ENCODE data around the gene KCNMA1. TPM values are rescaled to one million over a fixed set of nuclear protein-coding genes. Genes with fewer than 3 reads are reported as not detected.

Gene KCNMA1
- total RNA-seq, 1 donor from 2014 or later = 0.59 TPM

DNA sequence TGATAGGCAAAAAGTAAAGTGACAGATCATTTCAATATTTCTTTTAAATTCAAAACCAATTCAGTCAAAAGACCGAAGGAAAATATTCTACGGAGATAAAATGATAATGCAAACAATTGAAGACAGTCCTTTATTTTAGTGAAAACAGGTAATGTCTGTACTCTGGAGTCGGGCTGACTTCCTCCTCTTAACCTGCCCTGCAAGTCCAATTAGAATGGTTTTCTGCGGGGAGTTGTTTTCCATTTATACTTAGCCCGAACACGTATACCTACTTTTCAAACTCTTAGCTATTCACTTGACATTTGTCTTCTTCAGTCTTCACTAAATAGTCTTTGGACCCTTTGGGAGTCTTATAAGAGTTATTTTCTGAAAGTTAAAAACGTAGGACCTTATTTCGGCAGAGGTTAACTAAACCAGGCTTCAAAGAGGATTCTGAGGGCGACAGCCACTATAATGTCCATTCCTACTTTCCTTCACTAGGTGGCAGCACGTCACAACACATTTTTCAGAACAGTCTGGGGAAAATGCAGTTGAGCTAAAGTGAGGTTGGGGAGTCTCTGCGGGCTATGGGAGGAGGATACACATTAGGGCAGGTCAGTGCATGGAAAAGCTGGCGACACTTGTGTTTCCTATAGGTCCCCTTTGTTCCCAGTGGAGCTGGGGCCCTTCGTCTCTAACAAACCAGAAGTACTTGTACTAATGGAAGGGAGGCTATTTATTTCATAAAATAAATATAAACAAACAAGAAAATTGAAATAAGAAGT lies 472.0 kb downstream of the KCNMA1 start:
- no peak for DNase-seq (ENCODE audit: low read depth, low spot score)

- no peak for DNase-seq (ENCODE audit: low read depth, low spot score)
These were observed 472.8 kb downstream of the KCNMA1 start for GRCh38 chr10:77164616-77165311.

DNA sequence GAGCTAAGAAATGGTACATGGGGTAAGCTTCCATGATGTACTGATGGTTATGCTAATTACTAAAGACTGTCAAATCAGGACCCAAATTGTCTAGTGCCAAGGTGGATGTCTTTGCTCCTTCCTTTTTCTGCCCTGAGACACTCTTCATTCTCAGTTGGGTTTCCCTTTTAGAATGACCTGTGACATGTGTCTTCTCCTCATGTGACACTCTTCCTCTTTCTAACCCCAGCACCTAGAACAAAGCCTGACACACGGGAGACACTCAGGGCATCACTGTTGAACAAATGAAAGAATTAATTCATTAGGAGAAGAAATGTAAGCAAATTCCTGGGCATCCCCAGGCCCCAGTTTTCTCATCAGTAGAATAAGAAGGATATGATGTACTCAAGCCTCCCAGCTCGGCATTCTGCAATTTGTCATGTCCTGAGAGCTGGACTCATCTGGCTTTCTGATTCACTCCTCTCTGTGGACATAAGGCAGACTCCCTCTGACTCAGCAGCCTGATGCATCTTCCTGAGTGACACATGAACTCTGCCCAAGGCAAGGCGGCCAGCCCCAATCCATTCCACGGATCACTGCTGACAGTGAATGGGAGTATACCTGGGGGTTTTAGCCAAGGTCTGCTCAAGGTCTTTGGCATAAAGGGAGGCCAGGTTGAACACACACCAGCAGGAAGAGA lies 473.8 kb downstream of the KCNMA1 start:
- peak; percentile 77 for DNase-seq (ENCODE audit: low read depth, low spot score)

GRCh38 chr10:77162697-77163096 lies 474.9 kb downstream of the KCNMA1 start:
- no peak for DNase-seq (ENCODE audit: low read depth, low spot score)

DNA sequence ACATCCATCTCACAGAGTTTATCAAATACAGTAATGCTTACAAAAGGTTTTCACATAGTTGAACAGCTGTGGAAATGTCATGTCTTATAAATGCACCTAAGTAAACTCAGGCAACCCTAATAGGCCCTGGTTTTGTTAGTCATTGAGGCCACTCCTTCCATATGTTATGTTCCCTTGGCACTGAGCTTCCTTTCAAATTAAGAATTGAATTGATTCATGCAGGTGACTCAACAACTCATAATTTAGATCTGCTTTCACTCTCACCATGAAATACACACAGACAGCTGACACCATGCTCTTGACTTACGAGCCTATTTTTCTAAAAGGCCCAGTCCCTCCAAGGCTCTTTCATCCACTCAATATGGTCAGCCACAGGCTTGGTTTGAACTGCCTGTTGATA lies 476.9 kb downstream of the KCNMA1 start:
- no peak for DNase-seq (ENCODE audit: low read depth, low spot score)

DNA sequence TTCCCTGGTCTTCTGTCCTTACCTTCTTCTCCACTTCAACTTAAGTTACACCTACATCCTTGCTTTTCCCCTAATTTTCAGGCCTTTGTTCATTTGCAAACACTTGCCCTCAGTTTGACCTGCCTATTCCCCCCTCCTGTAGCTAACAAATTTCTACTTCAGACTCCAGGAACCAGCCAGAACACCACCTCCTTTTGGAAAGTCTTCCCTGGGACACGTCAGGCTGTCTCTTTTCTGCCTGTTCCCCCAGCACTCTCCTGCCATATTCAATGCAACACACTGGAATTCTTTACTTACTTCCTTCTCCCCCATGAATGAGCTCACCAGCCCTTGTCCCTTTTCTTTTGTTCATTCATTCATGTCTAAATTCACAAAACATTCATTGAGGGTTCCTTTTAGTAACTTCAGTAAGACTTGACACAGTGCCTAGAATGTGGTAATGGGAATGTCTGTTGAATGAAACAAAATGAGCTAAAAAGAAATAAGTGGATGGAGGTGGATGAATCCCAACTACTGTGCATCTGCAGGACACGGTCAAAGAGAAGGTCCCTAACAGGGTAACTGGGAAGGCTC lies 478.0 kb downstream of the KCNMA1 start:
- DNase-seq (ENCODE audit: low read depth, low spot score) = no peak

DNA sequence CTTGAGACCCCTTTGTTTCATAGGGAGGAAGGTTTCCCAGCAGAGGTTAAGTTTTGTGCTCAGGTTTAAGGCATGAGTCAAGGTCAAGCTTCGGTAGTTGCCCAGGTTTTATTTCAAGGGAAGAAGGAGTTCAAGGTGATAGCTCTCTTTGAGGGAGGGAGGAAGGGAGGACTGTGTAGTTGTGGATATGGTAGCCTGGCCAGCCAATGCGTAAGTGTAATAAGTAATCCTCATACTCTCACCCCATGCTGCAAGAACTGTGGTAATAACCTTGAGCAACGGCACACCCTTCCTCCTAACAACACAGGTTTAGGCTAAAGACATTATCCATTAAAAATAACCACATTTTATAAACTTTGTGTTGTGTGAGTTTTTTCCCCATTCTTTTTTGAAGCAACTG lies 478.9 kb downstream of the KCNMA1 start:
- DNase-seq (ENCODE audit: low read depth, low spot score) = no peak

DNA sequence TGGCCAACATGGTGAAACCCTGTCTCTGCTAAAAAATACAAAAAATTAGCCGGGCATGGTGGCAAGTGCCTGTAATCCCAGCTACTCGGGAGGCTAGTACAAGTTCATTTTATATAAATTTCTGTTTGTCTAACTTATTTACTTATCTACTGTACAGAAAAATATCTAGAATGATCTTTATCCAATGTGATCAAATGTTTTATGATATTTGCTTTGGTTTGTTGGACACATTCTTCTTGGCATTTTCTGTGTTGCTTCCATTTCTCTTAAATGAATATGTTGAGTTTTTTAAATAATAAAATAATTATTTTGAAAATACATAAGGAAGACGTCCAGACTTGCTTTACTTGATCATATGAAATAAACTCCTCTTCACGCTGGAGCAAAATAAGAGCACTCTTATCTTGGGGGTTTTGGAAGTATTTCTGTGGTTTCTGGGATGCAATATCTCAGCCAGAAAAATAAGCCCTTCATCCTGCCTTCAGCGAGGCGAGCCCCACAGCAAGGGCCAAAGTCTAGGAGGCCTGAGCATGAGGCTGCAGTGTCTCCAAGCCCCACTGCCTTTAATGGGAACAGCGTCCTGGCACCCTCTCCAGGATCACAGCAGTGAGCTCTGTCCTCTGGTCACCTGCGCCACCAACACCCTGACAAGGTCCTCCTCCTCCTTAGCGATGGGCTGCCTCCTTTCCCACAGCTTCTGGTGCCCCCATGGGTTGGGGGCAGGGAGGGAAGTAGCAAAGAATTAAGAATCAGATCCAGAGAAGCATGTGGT lies 480.2 kb downstream of the KCNMA1 start:
- no peak for DNase-seq (ENCODE audit: low read depth, low spot score)

DNA sequence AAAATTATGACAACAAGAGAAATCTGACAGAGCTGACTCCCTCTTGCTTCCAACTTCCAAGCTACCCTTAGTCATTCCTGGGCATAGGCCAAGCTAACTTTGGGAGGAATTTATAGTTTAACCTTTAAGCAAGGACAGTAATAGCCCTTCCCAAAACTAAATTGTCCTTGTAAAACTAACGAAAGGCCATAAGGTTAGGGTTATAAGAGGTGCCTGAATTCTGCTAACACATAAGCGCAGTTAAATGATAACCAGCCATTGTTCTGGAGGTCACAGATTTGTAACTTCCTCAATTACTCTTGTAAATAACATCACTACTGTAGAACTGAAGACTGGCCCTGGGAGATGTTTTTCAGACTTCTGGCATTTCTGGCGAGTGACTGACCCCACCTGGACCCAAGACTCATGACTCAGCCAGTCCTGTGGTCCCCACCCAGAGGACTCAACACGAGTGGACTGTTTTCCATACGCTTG lies 481.2 kb downstream of the KCNMA1 start:
- DNase-seq (ENCODE audit: low read depth, low spot score) = no peak

GRCh38 chr10:77152256-77152655 lies 485.4 kb downstream of the KCNMA1 start:
- no peak for DNase-seq (ENCODE audit: low read depth, low spot score)

- no peak for DNase-seq (ENCODE audit: low read depth, low spot score)
These were observed 486.2 kb downstream of the KCNMA1 start for GRCh38 chr10:77151408-77151807.

DNA sequence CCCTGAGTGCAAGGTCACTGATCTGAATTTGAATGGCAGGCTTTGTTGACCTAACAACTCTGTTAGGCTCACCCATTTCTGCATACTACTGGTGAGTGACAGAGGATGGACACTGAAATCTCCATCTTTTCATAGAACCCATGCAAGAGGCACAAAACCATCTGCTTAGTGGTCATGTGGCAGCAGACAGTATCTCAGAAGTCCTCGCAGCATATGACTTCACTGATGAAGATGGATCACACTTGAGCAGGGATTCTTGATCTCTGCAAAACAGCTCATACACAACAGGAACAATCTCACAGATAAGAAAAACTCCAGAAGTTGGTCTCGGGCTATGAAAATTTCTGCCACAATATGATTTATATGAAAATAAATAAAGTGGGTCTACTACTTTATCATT lies 487.9 kb downstream of the KCNMA1 start:
- DNase-seq (ENCODE audit: low read depth, low spot score) = no peak

GRCh38 chr10:77149001-77149400 lies 488.6 kb downstream of the KCNMA1 start:
- DNase-seq (ENCODE audit: low read depth, low spot score) = no peak

DNA sequence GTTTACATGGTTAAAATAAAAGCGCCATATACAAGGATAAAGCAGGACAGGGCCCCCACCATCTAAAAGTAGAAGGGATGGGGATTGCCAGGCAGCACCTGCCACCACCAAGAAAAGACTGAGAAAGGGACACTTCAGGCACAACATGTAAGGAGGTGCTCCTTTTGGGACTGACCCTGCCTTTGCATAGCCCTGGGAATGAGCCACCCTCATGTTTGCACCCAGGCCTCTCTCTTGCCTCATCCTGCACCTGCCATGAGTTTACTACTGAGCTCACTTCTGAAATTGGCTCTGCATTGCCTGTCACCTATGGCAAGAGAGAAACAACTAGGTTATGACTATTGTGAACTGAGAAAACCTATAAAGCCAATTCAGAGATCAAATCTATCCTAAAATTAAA lies 489.7 kb downstream of the KCNMA1 start:
- DNase-seq (ENCODE audit: low read depth, low spot score) = no peak

- DNase-seq (ENCODE audit: low read depth, low spot score) = no peak
These were observed 490.8 kb downstream of the KCNMA1 start for GRCh38 chr10:77146712-77147336.

DNA sequence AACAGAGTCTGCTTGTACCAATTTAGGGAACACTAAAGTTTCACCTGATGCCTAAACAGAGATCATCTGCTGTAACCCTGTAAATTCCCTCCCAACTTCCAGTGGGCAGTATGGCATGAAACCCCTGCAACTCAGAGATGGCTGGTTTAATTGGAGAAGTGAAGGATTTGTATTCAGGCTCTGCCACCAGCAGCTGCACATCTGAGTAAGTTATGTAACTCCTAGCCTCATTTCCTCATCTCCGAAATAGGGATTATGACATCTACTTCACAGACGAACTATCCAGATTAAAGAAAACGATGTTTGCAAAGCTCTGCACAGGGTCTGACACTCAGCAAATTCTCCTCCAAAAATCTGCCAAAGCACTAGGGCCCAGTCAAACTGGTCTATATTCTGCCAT lies 493.0 kb downstream of the KCNMA1 start:
- no peak for DNase-seq (ENCODE audit: low read depth, low spot score)

GRCh38 chr10:77139252-77140160 lies 498.1 kb downstream of the KCNMA1 start:
- DNase-seq (ENCODE audit: low read depth, low spot score) = no peak

GRCh38 chr10:77138541-77138940 lies 499.1 kb downstream of the KCNMA1 start:
- no peak for DNase-seq (ENCODE audit: low read depth, low spot score)

GRCh38 chr10:77135555-77135954 lies 502.1 kb downstream of the KCNMA1 start:
- no peak for DNase-seq (ENCODE audit: low read depth, low spot score)

DNA sequence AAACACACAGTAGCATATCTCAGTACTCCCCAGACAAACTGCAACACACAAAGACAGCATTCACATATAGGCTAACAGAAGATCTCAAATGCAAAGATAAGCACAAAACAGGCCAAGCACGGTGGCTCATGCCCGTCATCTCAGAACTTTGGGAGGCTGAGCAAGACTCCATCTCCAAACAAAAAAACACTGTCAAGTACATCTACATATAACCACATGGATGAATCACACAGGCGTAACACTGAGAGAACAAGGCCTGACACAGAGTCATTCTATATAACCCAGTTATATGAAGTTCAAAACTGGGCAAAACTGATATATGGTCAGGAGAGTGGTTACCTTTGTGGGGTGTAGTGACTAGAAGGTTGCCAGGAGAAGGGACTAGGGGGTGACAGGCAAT lies 506.4 kb downstream of the KCNMA1 start:
- DNase-seq (ENCODE audit: low read depth, low spot score) = no peak
